MM.1S (cell line): Measurements from ENCODE around the gene EHBP1.

ENCODE experiments used
- EZH2phosphoT487 ChIP-seq: fragments of 300-600 bp; sonication (generic); IDR thresholded peaks from 2 replicates; pipeline ENCODE4 v1.6.1; 2018; ENCODE audit warnings: antibody characterized with exemption, low read length
- TF ChIP-seq, protein P1 (sequence below): fragments of 300-600 bp; sonication (generic); IDR thresholded peaks from 2 replicates; pipeline ENCODE4 v1.5.1; 2016; ENCODE audit warnings: antibody characterized with exemption, low read length, mixed read lengths

- TF ChIP-seq, protein P1, sequence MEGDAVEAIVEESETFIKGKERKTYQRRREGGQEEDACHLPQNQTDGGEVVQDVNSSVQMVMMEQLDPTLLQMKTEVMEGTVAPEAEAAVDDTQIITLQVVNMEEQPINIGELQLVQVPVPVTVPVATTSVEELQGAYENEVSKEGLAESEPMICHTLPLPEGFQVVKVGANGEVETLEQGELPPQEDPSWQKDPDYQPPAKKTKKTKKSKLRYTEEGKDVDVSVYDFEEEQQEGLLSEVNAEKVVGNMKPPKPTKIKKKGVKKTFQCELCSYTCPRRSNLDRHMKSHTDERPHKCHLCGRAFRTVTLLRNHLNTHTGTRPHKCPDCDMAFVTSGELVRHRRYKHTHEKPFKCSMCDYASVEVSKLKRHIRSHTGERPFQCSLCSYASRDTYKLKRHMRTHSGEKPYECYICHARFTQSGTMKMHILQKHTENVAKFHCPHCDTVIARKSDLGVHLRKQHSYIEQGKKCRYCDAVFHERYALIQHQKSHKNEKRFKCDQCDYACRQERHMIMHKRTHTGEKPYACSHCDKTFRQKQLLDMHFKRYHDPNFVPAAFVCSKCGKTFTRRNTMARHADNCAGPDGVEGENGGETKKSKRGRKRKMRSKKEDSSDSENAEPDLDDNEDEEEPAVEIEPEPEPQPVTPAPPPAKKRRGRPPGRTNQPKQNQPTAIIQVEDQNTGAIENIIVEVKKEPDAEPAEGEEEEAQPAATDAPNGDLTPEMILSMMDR, result no peak
- TF ChIP-seq EZH2phosphoT487, result no peak
These were observed 30.5 kb upstream of the EHBP1 start for GRCh38 chr2:62675062-62675461.
